ENCODE results near the gene PAQR6.
"Not testable (repeated sequence)": the region's sequence is repeated elsewhere in the genome, so short reads cannot be mapped to it uniquely, and the experiment has no call there.

PAQR6 gene

GRCh38 chr1:156229809-156230472 lies 17.9 kb downstream of the PAQR6 start:
- Mint-ChIP-seq H3K9me3 (no peaks in the 10 kb centered on the region), H3K27ac (no peak overlapping the region), H3K4me1 (peaks cover 25% of the 10 kb centered on the region), H3K36me3 (ENCODE audit: low read depth) (peaks cover 38% of the 10 kb centered on the region), H3K4me3 (no peak overlapping the region), H3K27me3 (no peaks in the 10 kb centered on the region)
- ATAC-seq (no peak), DNase-seq (no peak)

GRCh38 chr1:156228501-156228900 lies 19.4 kb downstream of the PAQR6 start:
- Mint-ChIP-seq H3K9me3 (no peaks in the 10 kb centered on the region), H3K4me1 (peaks cover 38% of the 10 kb centered on the region), H3K27ac (peak overlapping the region; percentile 89), H3K4me3 (no peak overlapping the region), H3K36me3 (ENCODE audit: low read depth) (peaks cover 42% of the 10 kb centered on the region), H3K27me3 (no peaks in the 10 kb centered on the region)
- DNase-seq (no peak), ATAC-seq (no peak)

GRCh38 chr1:156226782-156227181 lies 21.1 kb downstream of the PAQR6 start:
- Mint-ChIP-seq H3K4me1 (peaks cover 55% of the 10 kb centered on the region), H3K27ac (peak overlapping the region; percentile 90), H3K27me3 (no peaks in the 10 kb centered on the region), H3K9me3 (no peaks in the 10 kb centered on the region), H3K36me3 (ENCODE audit: low read depth) (peaks cover 47% of the 10 kb centered on the region), H3K4me3 (no peak overlapping the region)
- ATAC-seq, result no peak
- DNase-seq, result no peak

DNA sequence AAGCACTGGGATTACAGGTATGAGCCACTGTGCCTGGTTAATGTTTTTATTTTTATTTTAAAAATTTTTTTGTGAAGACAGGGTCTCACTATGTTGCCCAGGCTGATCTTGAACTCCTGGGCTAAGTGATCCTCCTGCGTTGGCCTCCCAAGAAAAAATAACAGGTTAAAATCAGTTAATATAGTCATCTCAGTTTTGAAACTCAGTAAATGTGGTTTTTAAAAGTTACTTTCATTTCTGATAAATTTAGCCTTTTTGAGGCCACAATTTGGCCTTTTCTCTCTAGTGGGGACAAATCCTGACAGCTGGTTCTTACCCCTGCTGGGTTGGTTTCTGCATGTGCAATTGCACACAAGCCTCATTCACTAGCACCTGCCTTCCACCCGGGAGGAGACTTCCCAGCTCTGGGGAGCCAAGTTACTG lies 21.7 kb downstream of the PAQR6 start:
- H3K27me3 Mint-ChIP-seq, result no peaks in the 10 kb centered on the region
- H3K4me3 Mint-ChIP-seq, result peak overlapping the region; percentile 42
- no peaks in the 10 kb centered on the region for H3K9me3 Mint-ChIP-seq
- H3K4me1 Mint-ChIP-seq, result peaks cover 62% of the 10 kb centered on the region
- DNase-seq (peak; percentile 57), ATAC-seq (peak; percentile 13)
- peaks cover 52% of the 10 kb centered on the region for H3K36me3 Mint-ChIP-seq (ENCODE audit: low read depth)
- peak overlapping the region; percentile 90 for H3K27ac Mint-ChIP-seq

DNA sequence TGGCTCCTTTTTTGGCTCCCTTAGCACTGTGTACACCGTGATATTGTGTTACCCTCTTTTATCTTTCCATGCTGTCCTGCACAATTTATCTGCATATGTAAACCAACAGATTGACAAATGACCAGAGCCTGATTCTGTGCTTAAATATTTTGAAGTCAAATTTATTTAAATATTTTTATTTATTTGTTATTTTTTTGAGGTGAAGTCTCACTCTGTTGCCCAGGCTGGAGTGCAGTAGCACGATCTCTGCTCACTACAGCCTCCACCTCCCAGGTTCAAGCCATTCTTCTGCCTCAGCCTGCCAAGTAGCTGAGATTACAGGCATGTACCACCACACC lies 22.2 kb downstream of the PAQR6 start:
- Mint-ChIP-seq H3K36me3 (ENCODE audit: low read depth) (peaks cover 56% of the 10 kb centered on the region), H3K9me3 (no peaks in the 10 kb centered on the region), H3K27me3 (no peaks in the 10 kb centered on the region), H3K4me3 (peak overlapping the region; percentile 53), H3K27ac (peak overlapping the region; percentile 90), H3K4me1 (peaks cover 66% of the 10 kb centered on the region)
- ATAC-seq (no peak), DNase-seq (no peak)

DNA sequence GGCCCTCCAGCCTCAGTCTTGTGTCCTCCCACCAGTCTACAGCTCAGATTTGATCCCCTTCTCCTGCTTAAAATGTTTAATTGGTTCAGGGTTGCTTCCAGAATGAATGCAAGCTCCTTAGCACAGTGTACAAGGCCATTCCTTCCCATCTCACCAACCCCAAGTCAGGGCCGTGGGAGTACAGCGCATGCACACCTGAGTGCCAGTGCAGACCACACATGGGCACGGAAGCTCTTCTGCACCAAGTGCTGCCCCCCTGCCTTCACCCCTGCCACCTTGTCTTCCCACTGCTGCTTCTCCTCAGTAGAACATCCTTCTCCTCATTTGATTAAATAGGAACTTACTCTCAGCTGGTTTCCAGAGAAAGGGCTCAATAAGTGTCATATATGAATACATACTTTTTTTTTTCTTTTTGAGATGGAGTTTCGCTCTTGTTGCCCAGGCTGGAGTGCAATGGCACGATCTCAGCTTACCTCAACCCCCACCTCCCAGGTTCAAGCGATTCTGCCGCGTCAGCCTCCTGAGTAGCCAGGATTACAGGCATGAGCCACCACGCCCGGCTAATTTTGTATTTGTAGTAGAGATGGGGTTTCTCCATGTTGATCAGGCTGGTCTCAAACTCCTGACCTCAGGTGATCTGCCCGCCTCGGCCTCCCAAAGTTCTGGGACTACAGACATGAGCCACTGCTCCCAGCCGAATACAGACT lies 25.7 kb downstream of the PAQR6 start:
- Mint-ChIP-seq H3K9me3 (peaks cover 5% of the 10 kb centered on the region), H3K27ac (peak overlapping the region; percentile 99), H3K36me3 (ENCODE audit: low read depth) (peaks cover 64% of the 10 kb centered on the region), H3K4me3 (peak overlapping the region; percentile 77), H3K27me3 (no peaks in the 10 kb centered on the region), H3K4me1 (peaks cover 91% of the 10 kb centered on the region)
- DNase-seq, result no peak
- ATAC-seq, result no peak

DNA sequence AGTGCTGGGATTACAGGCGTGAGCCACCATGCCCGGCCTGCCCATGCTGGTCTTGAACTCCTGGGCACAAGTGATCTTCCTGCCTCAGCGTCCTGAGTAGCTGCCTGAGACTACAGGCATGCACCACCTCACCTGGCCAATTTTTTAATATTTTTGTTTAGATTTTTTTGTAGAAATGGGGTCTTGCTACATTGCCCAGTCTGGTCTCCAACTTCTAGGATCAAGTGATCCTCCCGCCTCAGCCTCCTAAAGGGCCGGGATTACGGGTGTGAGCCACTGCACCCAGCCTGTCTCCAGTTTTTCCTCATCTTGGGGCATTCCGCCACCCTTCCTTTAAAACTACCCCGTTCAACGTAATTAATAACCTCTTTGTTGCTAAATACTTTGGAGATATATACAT lies 27.6 kb downstream of the PAQR6 start:
- ATAC-seq (no peak), DNase-seq (no peak)
- peaks cover 5% of the 10 kb centered on the region for H3K9me3 Mint-ChIP-seq
- peaks cover 57% of the 10 kb centered on the region for H3K36me3 Mint-ChIP-seq (ENCODE audit: low read depth)
- H3K27ac Mint-ChIP-seq, result peak overlapping the region; percentile 99
- no peaks in the 10 kb centered on the region for H3K27me3 Mint-ChIP-seq
- peaks cover 85% of the 10 kb centered on the region for H3K4me1 Mint-ChIP-seq
- H3K4me3 Mint-ChIP-seq, result no peak overlapping the region

DNA sequence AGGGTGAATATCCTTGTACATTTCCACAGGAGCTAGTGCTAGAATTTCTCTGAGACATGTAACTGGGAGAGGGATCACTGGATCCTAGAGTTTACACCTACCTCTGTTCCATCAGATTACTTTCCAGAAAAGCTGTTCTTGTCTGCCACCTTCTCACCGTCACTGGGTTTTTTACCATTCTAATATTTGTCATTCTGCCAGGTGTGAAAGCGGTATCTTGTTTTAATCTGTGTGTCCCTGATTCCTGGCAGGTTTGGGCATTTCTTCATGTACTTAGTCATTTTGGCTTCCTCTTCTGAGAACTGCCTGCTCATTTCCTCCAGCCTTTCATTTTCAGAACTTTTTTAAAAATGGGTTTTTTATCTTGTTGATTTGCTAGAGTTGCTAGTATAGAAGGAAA lies 30.0 kb downstream of the PAQR6 start:
- peak overlapping the region; percentile 99 for H3K27ac Mint-ChIP-seq
- peaks cover 83% of the 10 kb centered on the region for H3K4me1 Mint-ChIP-seq
- peaks cover 5% of the 10 kb centered on the region for H3K9me3 Mint-ChIP-seq
- H3K4me3 Mint-ChIP-seq, result peak overlapping the region; percentile 80
- peaks cover 63% of the 10 kb centered on the region for H3K36me3 Mint-ChIP-seq (ENCODE audit: low read depth)
- ATAC-seq (peak; percentile 44), DNase-seq (no peak)
- no peaks in the 10 kb centered on the region for H3K27me3 Mint-ChIP-seq

- peaks cover 81% of the 10 kb centered on the region for H3K4me1 Mint-ChIP-seq
- H3K4me3 Mint-ChIP-seq, DNase-seq, H3K27me3 Mint-ChIP-seq, ATAC-seq, H3K9me3 Mint-ChIP-seq: not testable (repeated sequence)
- H3K36me3 Mint-ChIP-seq (ENCODE audit: low read depth), result peaks cover 63% of the 10 kb centered on the region
- H3K27ac Mint-ChIP-seq, result peak overlapping the region; percentile 99
These were observed 31.3 kb downstream of the PAQR6 start for GRCh38 chr1:156216361-156217086.

DNA sequence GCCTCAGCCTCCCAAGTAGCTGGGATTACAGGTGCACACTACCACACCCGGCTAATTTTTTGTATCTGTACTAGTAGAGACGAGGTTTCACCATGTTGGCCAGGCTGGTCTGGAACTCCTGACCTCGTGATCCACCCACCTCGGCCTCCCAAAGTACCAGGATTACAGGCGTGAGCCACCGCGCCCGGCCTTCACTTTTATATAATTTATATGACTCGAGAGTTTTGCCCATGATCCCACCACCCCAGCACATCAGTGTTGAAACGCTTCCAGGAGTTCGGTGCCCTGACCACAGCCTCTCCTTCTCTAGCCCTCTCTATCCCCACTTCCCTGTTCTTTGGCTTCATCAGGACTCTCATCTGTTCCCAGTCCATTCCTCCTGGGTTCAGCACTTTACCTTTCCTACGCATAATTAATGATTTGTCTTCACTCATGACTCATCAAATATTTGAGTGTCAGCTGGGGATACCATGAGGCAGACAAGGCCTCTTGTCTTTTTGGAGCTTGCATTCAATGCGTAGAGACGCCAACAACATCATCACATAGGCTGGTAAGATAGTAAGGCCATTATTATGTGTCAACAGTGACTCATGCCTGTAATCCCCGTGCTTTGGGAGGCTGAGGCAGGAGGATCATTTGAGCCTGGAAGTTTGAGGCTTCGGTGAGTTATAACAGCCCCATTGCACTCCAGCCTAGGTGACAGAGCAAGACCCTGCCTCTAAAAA lies 33.7 kb downstream of the PAQR6 start:
- peak overlapping the region; percentile 84 for H3K4me3 Mint-ChIP-seq
- ATAC-seq (no peak), DNase-seq (no peak)
- H3K4me1 Mint-ChIP-seq, result peaks cover 58% of the 10 kb centered on the region
- peaks cover 2% of the 10 kb centered on the region for H3K9me3 Mint-ChIP-seq
- no peaks in the 10 kb centered on the region for H3K27me3 Mint-ChIP-seq
- peak overlapping the region; percentile 97 for H3K27ac Mint-ChIP-seq
- peaks cover 59% of the 10 kb centered on the region for H3K36me3 Mint-ChIP-seq (ENCODE audit: low read depth)

- no peaks in the 10 kb centered on the region for H3K27me3 Mint-ChIP-seq
- no peaks in the 10 kb centered on the region for H3K9me3 Mint-ChIP-seq
- H3K27ac Mint-ChIP-seq, result peak overlapping the region; percentile 97
- DNase-seq (no peak), ATAC-seq (no peak)
- H3K36me3 Mint-ChIP-seq (ENCODE audit: low read depth), result peaks cover 60% of the 10 kb centered on the region
- H3K4me3 Mint-ChIP-seq, result peak overlapping the region; percentile 84
- H3K4me1 Mint-ChIP-seq, result peaks cover 55% of the 10 kb centered on the region
These were observed 34.3 kb downstream of the PAQR6 start for GRCh38 chr1:156213644-156213966.

GRCh38 chr1:156212833-156213643 lies 34.8 kb downstream of the PAQR6 start, which contains the start of gene PMF1:
TSS of gene PMF1 (plus strand) at chr1:156213007. CDS start at chr1:156213016, 9 bp downstream.
- ATAC-seq, result peak; percentile 93
- Mint-ChIP-seq H3K4me1 (peaks cover 50% of the 10 kb centered on the region), H3K4me3 (peak within 1 kb of the TSS; percentile 84), H3K36me3 (ENCODE audit: low read depth) (peaks cover 57% of the 10 kb centered on the region), H3K9me3 (no peaks in the 10 kb centered on the region), H3K27ac (peak within 1 kb of the TSS; percentile 97), H3K27me3 (no peaks in the 10 kb centered on the region)
- DNase-seq, result peak; percentile 97

DNA sequence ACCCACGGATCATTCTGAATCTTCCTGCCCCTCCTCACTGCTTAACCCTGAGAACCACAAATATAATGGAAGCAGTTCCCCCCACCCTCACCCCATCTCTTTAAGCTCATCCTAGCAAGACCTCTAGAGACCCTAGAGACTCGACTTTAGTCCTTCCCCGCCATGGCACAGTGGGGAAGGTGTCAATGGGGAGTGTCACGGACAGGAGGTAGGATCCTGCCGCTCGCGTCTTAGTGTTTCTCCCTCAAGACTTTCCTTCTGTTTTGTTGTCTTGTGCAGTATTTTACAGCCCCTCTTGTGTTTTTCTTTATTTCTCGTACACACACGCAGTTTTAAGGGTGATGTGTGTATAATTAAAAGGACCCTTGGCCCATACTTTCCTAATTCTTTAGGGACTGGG lies 35.7 kb downstream of the PAQR6 start:
- Mint-ChIP-seq H3K4me3 (peak overlapping the region; percentile 84), H3K27me3 (no peaks in the 10 kb centered on the region), H3K36me3 (ENCODE audit: low read depth) (peaks cover 60% of the 10 kb centered on the region), H3K27ac (peak overlapping the region; percentile 97), H3K9me3 (no peaks in the 10 kb centered on the region), H3K4me1 (peaks cover 41% of the 10 kb centered on the region)
- DNase-seq (no peak), ATAC-seq (no peak)

DNA sequence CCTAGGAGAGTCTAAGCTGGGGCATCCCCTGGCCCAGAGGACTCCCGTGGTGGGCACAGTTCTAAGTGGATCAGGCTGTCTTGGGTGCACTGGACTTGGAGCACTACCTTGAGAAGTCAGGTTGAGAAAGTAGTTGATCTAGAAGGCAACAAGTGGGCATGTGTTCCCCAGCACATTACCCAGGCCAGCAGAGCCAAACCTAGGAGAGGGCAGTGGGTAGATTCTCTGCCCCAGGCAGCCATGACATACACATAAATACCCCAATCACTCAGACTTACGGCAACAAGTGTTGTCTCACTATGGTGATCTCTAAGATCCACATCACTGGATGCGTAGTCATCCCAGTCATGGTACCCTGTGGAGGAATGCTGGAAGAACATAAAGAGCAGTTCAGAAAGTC lies 36.6 kb downstream of the PAQR6 start:
- H3K9me3 Mint-ChIP-seq, result no peaks in the 10 kb centered on the region
- no peak for DNase-seq
- H3K27ac Mint-ChIP-seq, result peak overlapping the region; percentile 97
- peaks cover 37% of the 10 kb centered on the region for H3K4me1 Mint-ChIP-seq
- H3K4me3 Mint-ChIP-seq, result no peak overlapping the region
- H3K27me3 Mint-ChIP-seq, result no peaks in the 10 kb centered on the region
- H3K36me3 Mint-ChIP-seq (ENCODE audit: low read depth), result peaks cover 63% of the 10 kb centered on the region
- no peak for ATAC-seq
